ENCODE data around the gene UBE2E2. TPM values are rescaled to one million over a fixed set of nuclear protein-coding genes. Genes with fewer than 3 reads are reported as not detected.

Gene UBE2E2
- total and polyA plus RNA-seq, 2 experiments from 2014 or later = 29.0 to 75.4 TPM

DNA sequence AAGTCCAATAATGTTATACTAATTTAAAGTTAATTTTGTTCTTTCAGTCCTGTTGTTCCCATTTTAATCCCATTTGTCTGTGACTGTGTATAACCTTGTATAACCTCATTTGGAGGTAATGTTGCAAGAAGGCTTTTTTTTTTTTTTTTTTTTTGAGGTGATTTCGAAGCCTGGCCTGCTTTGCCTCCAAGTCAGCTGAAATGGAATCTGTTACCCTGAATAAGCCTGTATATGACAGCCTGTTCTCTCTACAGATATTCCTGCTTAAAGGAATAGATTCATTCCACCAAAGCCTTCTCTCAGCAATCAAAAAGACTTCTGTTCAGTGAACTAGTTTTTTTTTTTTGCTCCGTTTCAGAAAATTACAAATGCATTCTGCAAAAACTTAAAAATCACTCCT, 330.9 kb downstream of the UBE2E2 start:
- WGBS, 2 experiments (ENCODE audit: low coverage in 1 of 2, low lambda C conversion rate in 2 of 2, missing lambda C conversion rate in 2 of 2) = 58 to 78% methylated on average over 2 of the region's 2 CpGs
- H3F3A ChIP-seq (ENCODE audit: insufficient read depth) = no peaks in the 10 kb centered on the region
- no peak for DNase-seq
- no peak overlapping the region for H3K27ac ChIP-seq
- H3K27me3 ChIP-seq (replicated peaks; ENCODE audit: insufficient read depth) = no peaks in the 10 kb centered on the region
- H3K79me2 ChIP-seq (ENCODE audit: insufficient read depth) = no peaks in the 10 kb centered on the region
- H3K9me3 ChIP-seq (ENCODE audit: low read depth) = no peaks in the 10 kb centered on the region
- no peak overlapping the region for H3K4me3 ChIP-seq
- H3K36me3 ChIP-seq (ENCODE audit: low read depth) = no peaks in the 10 kb centered on the region
- no peaks in the 10 kb centered on the region for H3K4me1 ChIP-seq (ENCODE audit: insufficient read depth)
- H4K20me1 ChIP-seq (ENCODE audit: insufficient read depth) = no peaks in the 10 kb centered on the region
- TF ChIP-seq EZH2phosphoT487 (IDR thresholded peaks at IDR 0.05; ENCODE audit: insufficient read depth, low read depth) (no peak), EZH2 (IDR thresholded peaks at IDR 0.05; ENCODE audit: insufficient read depth, poor library complexity, severe bottlenecking) (no peak)
- H2AFZ ChIP-seq = no peak overlapping the region
- no peaks in the 10 kb centered on the region for H3K9me2 ChIP-seq (ENCODE audit: insufficient read depth)
- no peak overlapping the region for H3K9ac ChIP-seq
- in situ Hi-C loops (cut with MboI) = no loop called here
- H3K4me2 ChIP-seq (ENCODE audit: unreplicated experiment) = no peak overlapping the region

- H4K20me1 ChIP-seq (ENCODE audit: insufficient read depth) = no peaks in the 10 kb centered on the region
- no peak for DNase-seq
- no peaks in the 10 kb centered on the region for H3F3A ChIP-seq (ENCODE audit: insufficient read depth)
- H3K27ac ChIP-seq = no peak overlapping the region
- H3K9me3 ChIP-seq (ENCODE audit: low read depth) = no peaks in the 10 kb centered on the region
- H3K36me3 ChIP-seq (ENCODE audit: low read depth) = no peaks in the 10 kb centered on the region
- H3K9ac ChIP-seq = no peak overlapping the region
- H3K9me2 ChIP-seq (ENCODE audit: insufficient read depth) = no peaks in the 10 kb centered on the region
- in situ Hi-C loops (cut with MboI) = no loop called here
- TF ChIP-seq EZH2phosphoT487 (IDR thresholded peaks at IDR 0.05; ENCODE audit: insufficient read depth, low read depth) (no peak), EZH2 (IDR thresholded peaks at IDR 0.05; ENCODE audit: insufficient read depth, poor library complexity, severe bottlenecking) (no peak)
- no peaks in the 10 kb centered on the region for H3K79me2 ChIP-seq (ENCODE audit: insufficient read depth)
- no peak overlapping the region for H2AFZ ChIP-seq
- no peaks in the 10 kb centered on the region for H3K4me1 ChIP-seq (ENCODE audit: insufficient read depth)
- WGBS, 2 experiments (ENCODE audit: low coverage in 1 of 2, low lambda C conversion rate in 2 of 2, missing lambda C conversion rate in 2 of 2) = 98% methylated on average over 4 of the region's 4 CpGs
- no peak overlapping the region for H3K4me3 ChIP-seq
- no peak overlapping the region for H3K4me2 ChIP-seq (ENCODE audit: unreplicated experiment)
- no peaks in the 10 kb centered on the region for H3K27me3 ChIP-seq (replicated peaks; ENCODE audit: insufficient read depth)
These were observed 334.0 kb downstream of the UBE2E2 start for GRCh38 chr3:23537101-23537551.

DNA sequence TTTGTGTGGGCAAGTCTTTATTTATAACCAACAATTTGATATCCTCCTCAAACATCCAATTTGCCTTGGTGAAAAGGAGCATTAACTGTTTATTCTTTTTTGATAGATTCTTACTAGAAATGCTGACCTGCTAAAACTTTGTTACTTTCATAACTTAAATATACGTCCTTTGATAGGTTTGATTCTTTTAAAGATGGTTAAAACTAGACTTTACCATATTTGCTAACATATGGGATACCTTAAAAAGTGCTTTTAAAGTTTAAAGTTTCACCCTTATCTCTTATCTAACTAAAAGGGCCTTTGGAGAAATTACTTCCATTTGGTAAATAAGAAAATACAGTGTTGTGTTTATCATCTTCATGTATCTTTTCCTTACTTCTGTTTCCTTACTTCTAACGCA, 336.1 kb downstream of the UBE2E2 start:
- Histone ChIP-seq H3K4me2 (ENCODE audit: unreplicated experiment) (no peak overlapping the region), H3K79me2 (ENCODE audit: insufficient read depth) (no peaks in the 10 kb centered on the region), H3K27me3 (replicated peaks; ENCODE audit: insufficient read depth) (no peaks in the 10 kb centered on the region), H2AFZ (no peak overlapping the region), H3K27ac (no peak overlapping the region), H3K9me3 (ENCODE audit: low read depth) (no peaks in the 10 kb centered on the region), H4K20me1 (ENCODE audit: insufficient read depth) (no peaks in the 10 kb centered on the region), H3K4me1 (ENCODE audit: insufficient read depth) (no peaks in the 10 kb centered on the region), H3K9me2 (ENCODE audit: insufficient read depth) (no peaks in the 10 kb centered on the region), H3F3A (ENCODE audit: insufficient read depth) (no peaks in the 10 kb centered on the region), H3K4me3 (no peak overlapping the region), H3K9ac (no peak overlapping the region), H3K36me3 (ENCODE audit: low read depth) (no peaks in the 10 kb centered on the region)
- no peak for TF ChIP-seq EZH2 (IDR thresholded peaks at IDR 0.05; ENCODE audit: insufficient read depth, poor library complexity, severe bottlenecking)
- no peak for TF ChIP-seq EZH2phosphoT487 (IDR thresholded peaks at IDR 0.05; ENCODE audit: insufficient read depth, low read depth)
- no peak for DNase-seq
- in situ Hi-C loops (cut with MboI) = no loop called here
- 89 to 94% methylated on average over 2 of the region's 2 CpGs for WGBS, 2 experiments (ENCODE audit: low coverage in 1 of 2, low lambda C conversion rate in 2 of 2, missing lambda C conversion rate in 2 of 2)

DNA sequence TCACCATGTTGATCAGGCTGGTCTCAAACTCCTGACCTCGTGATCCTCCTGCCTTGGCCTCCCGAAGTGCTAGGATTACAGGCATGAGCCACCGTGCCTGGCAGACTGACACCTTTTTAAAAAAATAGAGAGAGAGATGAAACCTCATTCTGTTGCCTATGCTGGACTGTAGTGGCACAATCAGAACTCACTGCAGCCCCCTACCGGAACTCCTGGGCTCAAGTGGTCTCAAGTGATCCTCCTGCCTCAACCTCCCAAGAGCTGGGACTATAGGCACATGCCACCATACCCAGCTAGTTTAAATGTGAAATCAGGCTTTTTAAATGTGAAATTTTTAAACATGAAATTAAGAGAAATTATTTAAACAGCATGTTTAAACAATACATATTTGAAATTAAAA, 337.5 kb downstream of the UBE2E2 start:
- H4K20me1 ChIP-seq (ENCODE audit: insufficient read depth) = no peaks in the 10 kb centered on the region
- no peaks in the 10 kb centered on the region for H3K27me3 ChIP-seq (replicated peaks; ENCODE audit: insufficient read depth)
- H3K4me1 ChIP-seq (ENCODE audit: insufficient read depth) = no peaks in the 10 kb centered on the region
- H2AFZ ChIP-seq = no peak overlapping the region
- H3K79me2 ChIP-seq (ENCODE audit: insufficient read depth) = no peaks in the 10 kb centered on the region
- WGBS, 2 experiments (ENCODE audit: low coverage in 1 of 2, low lambda C conversion rate in 2 of 2, missing lambda C conversion rate in 2 of 2) = 73 to 81% methylated on average over 4 of the region's 4 CpGs
- no peaks in the 10 kb centered on the region for H3K36me3 ChIP-seq (ENCODE audit: low read depth)
- in situ Hi-C loops (cut with MboI) = no loop called here
- no peak for DNase-seq
- no peaks in the 10 kb centered on the region for H3F3A ChIP-seq (ENCODE audit: insufficient read depth)
- no peaks in the 10 kb centered on the region for H3K9me3 ChIP-seq (ENCODE audit: low read depth)
- H3K9ac ChIP-seq = no peak overlapping the region
- no peak overlapping the region for H3K4me3 ChIP-seq
- TF ChIP-seq EZH2 (IDR thresholded peaks at IDR 0.05; ENCODE audit: insufficient read depth, poor library complexity, severe bottlenecking) = no peak
- no peak for TF ChIP-seq EZH2phosphoT487 (IDR thresholded peaks at IDR 0.05; ENCODE audit: insufficient read depth, low read depth)
- H3K4me2 ChIP-seq (ENCODE audit: unreplicated experiment) = no peak overlapping the region
- H3K9me2 ChIP-seq (ENCODE audit: insufficient read depth) = no peaks in the 10 kb centered on the region
- H3K27ac ChIP-seq = no peak overlapping the region

DNA sequence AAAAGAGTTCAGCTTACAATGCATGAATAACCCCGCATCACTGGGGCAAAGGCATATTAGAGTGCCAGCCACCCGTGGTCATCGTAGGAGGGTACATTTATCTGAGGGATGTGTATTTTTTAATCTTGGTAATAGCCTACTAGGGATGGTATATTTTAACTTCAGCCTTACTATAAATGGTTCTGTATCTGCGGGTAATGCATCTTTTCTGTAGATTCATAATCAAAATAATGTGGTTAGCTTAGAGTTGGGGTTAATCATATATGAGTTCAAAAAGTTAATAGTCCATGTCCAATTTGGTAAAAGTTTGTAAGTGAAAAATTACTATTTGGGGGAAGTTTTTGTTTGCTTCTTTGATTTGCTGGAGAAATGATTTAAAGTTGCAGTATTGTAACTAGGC, 339.0 kb downstream of the UBE2E2 start:
- Histone ChIP-seq H3K4me1 (ENCODE audit: insufficient read depth) (no peaks in the 10 kb centered on the region), H3K27me3 (replicated peaks; ENCODE audit: insufficient read depth) (no peaks in the 10 kb centered on the region), H3K79me2 (ENCODE audit: insufficient read depth) (no peaks in the 10 kb centered on the region), H3K9ac (no peak overlapping the region), H3K27ac (no peak overlapping the region), H3K36me3 (ENCODE audit: low read depth) (no peaks in the 10 kb centered on the region), H2AFZ (no peak overlapping the region), H4K20me1 (ENCODE audit: insufficient read depth) (no peaks in the 10 kb centered on the region), H3K4me2 (ENCODE audit: unreplicated experiment) (no peak overlapping the region), H3F3A (ENCODE audit: insufficient read depth) (no peaks in the 10 kb centered on the region), H3K4me3 (no peak overlapping the region), H3K9me3 (ENCODE audit: low read depth) (no peaks in the 10 kb centered on the region), H3K9me2 (ENCODE audit: insufficient read depth) (no peaks in the 10 kb centered on the region)
- no peak for DNase-seq
- in situ Hi-C loops (cut with MboI) = no loop called here
- WGBS, 2 experiments (ENCODE audit: low coverage in 1 of 2, low lambda C conversion rate in 2 of 2, missing lambda C conversion rate in 2 of 2) = 98 to 99% methylated on average over 4 of the region's 4 CpGs
- TF ChIP-seq EZH2phosphoT487 (IDR thresholded peaks at IDR 0.05; ENCODE audit: insufficient read depth, low read depth) (no peak), EZH2 (IDR thresholded peaks at IDR 0.05; ENCODE audit: insufficient read depth, poor library complexity, severe bottlenecking) (no peak)
